Hematopoietic multipotent progenitor cell (in vitro differentiated cells): ENCODE data around the gene RGL3. TPM values are rescaled to one million over a fixed set of nuclear protein-coding genes. Genes with fewer than 3 reads are reported as not detected.
"Not testable (repeated sequence)": the region's sequence is repeated elsewhere in the genome, so short reads cannot be mapped to it uniquely, and the experiment has no call there.

Source experiments
- DNase-seq, 3 donors: peaks; one replicate each; pipeline ENCODE4 v3.0.0-alpha.2; 2011 to 2015; ENCODE audit warnings: low read depth in 2 of 3, low spot score in 2 of 3
- total RNA-seq: library from RNA; depleted of rRNA; stranded (reverse); fragments of >200 nt; gene quantifications from one replicate; pipeline ENCODE4 v1.2.3, GENCODE V29; 2012

RGL3 gene
- total RNA-seq, 1 donor: not detected

DNA sequence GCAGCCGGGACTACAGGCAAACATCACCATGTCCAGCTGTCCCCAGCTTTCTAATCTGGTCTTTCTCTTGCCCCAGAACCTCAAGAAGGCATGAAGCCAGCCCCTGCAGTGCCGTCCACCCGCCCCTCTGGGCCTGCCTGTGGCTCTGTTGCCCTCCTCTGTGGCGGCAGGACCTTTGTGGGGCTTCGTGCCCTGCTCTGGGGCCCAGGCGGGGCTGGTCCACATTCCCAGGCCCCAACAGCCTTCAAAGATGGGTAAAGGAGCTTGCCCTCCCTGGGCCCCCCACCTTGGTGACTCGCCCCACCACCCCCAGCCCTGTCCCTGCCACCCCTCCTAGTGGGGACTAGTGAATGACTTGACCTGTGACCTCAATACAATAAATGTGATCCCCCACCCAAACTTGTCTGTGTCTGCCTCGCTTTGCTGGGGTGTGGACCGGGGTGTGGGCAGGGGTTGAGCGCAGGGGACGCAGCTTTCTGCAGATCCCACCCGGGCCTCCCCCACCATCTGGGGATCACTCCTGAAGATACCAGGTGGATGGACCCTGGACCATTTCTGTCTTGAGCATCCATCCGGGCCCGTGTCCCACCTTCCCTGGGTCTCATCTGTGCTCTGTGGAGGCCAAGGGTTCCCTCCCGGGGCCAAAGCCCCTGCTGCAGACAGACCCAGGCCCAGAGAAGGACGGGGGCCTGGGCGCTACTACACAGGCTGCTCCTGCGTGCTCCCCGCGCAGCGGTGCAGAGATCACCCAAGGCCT, 31.6 kb upstream of the RGL3 start:
- no peak for DNase-seq

DNA sequence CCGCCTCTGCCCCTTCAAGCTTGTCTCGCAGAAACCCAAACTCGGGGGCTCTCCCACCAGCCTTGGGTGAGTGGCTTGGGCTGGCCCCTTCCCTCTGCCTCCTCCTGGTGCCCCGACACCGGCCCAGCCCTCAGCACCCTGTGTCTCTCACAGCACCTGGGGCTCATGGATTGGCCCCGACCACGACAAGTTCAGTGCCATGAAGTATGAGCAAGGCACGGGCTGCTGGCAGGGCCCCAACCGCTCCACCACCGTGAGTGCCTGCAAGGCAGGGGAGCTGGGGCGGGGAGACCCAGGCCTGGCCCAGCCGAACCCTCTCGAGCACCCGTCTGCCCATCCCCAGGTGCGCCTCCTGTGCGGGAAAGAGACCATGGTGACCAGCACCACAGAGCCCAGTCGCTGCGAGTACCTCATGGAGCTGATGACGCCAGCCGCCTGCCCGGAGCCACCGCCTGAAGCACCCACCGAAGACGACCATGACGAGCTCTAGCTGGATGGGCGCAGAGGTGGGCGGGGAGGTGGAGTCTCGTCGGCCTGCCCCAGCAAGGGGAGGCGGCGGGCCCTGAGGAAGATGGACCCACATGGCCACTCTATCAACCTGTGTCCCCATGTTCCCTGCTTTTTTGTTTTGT, 29.9 kb upstream of the RGL3 start:
- DNase-seq: no peak

DNA sequence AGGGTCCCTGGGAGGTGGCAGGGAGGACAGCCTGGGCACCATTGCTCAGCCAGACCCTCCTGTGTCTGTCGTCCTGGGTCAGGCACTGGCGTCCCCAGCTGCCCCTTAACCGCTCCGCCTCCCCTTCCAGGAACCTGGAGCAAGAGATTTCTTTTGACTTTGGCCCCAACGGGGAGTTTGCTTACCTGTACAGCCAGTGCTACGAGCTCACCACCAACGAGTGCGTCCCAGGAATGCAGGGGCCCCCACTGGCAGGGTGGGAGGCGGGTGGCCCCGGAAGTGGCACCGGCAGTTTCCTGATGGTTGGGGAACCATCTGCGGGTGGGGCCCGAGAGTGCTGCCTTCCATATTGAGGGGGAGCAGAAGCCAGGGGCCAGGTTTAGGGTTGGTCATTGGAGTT, 29.3 kb upstream of the RGL3 start:
- no peak for DNase-seq

DNA sequence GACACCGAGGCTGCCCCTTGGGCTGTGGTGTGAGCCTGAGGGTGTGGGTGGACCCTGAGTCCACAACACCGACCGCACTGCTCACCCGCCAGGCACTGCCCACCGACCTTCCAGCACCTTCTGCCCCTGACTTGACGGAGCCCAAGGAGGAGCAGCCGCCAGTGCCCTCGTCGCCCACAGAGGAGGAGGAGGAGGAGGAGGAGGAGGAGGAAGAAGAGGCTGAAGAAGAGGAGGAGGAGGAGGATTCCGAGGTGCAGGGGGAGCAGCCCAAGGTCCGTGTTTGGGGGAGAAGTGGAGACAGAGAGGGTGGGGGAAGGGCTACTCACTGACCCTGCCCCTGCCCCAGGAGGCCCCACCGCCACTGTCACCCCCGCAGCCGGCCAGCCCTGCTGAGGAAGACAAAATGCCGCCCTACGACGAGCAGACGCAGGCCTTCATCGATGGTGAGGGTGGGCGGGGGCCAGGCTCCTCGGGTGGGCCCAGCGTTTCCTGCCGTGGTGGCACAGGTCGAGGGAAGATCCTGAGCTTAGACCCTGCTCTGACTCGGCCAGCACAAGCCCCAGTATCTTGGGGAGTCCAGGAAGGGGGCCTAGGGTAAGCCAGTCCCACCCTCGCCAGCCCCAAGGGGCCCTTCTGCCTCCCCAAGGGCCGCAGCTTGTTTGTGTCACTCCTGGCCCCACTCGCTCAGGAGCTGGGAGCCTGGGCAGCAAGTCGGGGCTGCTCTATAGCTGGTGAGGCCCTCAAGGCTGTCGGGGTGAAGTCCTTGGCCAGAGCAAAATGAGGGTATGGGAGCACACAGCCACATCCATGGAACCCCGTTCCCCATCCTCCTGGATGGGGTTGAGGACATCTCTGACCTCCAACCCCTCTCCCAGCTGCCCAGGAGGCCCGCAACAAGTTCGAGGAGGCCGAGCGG, 28.5 kb upstream of the RGL3 start:
- DNase-seq: no peak

DNA sequence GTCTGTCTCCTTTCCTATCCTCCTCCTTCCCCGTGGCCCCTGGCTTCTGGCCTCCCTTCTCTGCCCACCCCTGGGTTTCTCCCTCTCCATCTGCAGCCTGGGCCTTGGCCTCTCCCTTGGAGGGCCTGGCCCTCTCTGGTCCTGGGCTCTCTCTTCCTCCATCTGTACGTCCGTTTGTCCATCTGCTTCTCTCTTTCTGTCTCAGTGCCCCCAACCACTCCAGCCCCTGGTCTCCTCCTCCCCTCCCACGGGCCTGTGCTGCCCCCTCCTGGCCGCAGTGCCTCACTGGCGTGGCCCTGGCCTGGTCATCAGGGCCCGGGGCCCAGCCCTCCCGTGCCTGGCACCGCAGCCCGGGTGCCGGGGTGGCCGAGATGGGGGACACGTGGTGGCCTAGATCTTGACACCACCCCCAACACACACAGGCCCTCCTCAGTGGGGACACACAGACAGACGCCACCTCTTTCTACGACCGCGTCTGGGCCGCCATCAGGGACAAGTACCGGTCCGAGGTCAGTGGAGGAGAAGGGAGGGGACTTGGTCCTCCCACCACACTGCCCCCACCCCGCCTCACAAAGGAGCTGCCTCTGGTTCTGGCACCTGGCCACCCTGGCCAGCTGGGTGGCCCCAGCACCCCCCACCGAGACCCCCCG, 27.7 kb upstream of the RGL3 start:
- peak in 2 of 3 donors; percentile 31 to 59 for DNase-seq

DNA sequence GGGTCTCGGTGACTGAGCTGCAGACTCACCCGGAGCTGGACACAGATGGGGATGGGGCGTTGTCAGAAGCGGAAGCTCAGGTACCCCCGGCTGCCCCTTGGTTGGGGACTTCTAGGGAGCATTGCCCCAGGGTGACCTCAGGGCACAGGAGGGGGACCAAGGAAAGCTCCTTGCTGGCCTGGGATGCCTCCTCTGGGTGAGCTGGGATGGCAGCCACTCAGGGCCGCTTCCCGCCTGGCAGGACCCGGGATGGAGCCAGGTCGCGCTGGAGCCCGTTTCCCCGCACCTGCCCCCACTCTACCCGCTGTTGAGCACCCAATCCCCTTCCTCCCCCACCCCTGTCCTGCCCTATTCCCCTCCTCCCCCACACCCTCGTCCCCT, 27.1 kb upstream of the RGL3 start:
- DNase-seq: no peak

DNA sequence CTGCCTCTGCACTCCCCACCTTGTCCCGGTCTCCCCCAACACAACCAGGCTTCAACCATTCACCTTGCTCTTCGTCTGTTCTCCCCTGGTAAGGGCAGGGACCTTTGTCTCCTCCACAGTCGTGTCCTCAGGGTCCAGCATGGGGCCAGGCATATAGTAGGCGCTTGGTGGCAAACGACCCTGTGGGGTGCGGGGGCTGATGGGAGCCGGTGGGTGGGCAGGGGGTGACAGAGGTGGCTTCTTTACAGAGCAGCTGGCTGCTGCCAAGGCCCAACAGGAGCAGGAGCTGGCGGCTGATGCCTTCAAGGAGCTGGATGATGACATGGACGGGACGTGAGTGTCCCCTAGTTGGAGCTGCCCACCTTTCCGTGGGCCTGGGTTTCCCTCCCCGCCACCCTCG, 26.0 kb upstream of the RGL3 start:
- DNase-seq: no peak

DNA sequence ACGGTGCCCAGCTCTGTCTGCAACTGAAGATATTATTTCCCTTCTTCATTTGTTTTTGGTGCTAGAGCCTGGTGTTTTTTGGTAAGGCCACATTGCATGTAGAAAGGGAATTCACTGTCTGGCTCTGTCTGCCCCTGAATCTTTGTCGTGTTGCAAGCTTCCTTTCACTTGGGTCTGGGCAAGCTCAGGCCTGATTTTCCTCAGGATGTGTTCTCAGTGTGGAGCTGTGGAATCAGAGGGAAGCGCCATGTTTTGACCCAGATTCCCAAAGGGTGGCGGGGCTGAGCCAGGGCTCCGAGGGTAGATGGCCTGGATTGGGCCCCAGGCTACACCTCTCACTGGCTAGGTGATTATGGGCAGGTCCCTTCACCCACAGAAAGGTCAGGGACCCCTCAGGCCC, 24.9 kb upstream of the RGL3 start:
- DNase-seq: no peak

DNA sequence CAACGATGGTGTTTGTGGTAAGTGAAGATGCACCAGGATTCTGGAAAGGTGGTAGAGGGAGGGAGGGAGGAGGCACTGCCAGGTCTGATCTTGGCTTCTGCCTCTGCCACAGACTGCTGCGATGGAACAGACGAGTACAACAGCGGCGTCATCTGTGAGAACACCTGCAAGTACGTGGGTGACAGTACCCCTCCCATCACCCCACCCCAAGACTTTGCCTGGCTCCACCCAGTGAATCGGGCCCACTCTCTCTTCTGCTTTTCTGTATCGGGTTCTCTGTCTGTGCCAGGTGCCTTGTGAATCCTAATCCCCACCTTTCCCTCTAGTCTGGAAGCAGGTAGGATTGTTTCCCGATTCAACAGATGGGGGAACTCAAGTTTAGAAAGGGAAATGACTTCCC, 18.8 kb upstream of the RGL3 start:
- DNase-seq: no peak

DNA sequence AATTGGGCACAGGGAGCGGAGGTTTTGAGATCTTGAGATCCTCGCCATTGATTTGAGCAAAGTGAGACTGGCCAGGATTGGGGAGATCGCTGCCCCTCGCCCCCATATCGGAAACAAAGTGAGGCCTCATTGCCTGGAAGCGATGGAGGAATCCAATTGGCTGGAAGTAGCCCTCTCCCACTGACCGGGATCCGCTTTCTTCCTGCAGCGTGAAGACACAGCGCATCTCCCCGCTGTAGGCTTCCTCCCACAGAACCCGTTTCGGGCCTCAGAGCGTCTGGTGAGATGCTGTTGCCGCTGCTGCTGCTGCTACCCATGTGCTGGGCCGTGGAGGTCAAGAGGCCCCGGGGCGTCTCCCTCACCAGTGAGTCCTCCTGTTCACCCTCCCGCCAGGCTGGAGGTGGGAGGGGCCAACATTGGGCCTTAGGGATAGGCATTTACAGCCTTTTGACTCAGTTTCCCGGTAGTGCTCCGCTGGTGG, 16.8 kb upstream of the RGL3 start:
- no peak for DNase-seq

DNA sequence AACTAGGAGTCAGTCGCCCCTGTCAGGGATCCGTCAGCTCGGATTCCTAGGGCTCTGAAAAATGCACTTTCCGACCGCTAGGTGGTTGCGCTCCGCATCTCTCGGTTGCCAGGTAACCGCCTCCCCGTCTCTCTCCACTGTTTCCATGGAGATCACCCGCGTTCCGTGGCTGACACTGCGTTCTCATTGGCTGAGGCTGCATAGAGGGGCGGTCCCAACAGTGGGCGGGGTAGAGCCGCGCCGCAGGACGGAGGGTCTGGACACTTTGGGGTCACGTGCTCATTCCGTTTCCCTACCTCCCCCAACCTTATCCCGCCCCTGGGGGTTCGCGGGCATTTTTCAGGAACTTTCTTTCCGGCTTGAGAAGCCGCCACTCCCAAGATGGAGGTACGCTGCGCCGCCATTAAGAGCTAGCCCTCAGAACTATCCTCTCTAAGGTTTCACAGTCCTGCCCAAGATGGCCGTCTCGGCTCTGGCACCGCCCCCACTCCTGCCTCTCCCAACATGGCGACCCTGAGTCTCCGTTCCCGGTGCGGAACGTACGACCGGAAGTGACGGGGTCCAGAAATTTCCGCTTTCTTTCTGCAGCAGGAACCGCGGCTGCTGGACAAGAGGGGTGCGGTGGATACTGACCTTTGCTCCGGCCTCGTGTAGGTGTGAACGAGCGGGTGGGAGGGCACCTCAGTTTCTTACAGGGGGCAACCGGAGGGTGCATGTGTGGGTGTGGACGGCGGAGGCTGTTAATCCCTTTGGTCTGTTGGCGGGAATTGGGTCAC, 16.1 kb upstream of the RGL3 start, which contains the start of the genes ODAD3 and PRKCSH:
TSS of gene ODAD3 (minus strand) at position 65 of the 776 bp plus-strand sequence. CDS start 105 bp downstream, outside the sequence.
TSS of gene PRKCSH (plus strand) at position 579 of the 776 bp plus-strand sequence. CDS start 483 bp downstream, outside the sequence.
- peak; percentile 97 to 100 (median 100) for DNase-seq

DNA sequence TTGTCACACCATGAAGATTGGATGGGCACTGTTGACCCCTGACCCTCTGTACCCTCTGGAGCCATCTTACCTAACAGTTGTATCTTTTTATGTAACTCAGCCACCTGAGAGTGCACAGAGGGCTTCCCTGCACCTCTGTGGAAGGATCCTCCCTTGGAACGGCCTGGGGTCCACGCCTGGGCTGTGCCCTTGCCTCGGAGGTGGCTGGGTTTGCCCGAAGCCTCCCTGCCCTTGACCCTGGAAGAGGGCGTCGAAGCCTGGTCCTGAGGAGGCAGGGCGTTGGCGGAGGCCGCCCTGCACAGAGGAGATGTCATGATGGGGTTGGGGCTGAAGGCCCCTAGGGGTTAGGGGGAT, 15.6 kb upstream of the RGL3 start:
- DNase-seq: no peak

DNA sequence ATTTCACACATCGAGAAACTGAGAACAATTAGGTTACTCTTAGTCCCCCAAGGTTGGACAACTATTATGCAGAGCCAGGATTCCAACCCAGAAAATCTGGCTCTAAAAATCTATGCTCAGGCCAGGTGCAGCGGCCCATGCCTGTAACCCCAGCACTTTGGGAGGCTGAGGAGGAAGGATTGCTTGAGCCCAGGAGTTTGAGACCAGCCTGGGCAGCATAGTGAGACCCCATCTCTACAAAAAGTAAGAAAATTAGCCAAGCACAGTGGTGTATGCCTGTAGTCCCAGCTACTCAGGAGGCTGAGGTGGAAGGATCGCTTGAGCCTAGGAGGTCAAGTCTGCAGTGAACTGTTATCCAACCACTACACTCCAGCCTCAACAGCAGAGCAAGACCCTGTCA, 14.4 kb upstream of the RGL3 start:
- DNase-seq: not testable (repeated sequence)

DNA sequence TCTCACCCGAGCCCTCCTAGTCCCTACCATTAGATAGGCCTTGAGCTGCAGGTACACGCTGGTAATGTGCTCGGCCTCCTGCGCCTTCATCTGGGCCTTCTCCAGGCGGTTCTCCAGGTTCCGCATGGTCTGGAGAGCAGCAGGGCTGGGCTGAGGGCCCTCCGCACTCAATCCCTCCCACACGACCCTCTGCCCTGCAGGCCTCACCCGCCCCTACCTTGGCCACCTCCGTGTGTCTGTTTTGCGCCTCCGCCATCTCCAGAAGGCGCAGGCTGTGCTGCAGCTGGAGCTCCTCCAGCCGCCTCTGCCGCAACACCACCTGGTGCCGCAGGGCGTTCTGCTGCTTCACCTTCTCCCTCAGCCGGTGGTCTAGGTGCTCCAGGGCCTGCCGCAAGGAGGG, 7.5 kb upstream of the RGL3 start:
- DNase-seq: no peak

DNA sequence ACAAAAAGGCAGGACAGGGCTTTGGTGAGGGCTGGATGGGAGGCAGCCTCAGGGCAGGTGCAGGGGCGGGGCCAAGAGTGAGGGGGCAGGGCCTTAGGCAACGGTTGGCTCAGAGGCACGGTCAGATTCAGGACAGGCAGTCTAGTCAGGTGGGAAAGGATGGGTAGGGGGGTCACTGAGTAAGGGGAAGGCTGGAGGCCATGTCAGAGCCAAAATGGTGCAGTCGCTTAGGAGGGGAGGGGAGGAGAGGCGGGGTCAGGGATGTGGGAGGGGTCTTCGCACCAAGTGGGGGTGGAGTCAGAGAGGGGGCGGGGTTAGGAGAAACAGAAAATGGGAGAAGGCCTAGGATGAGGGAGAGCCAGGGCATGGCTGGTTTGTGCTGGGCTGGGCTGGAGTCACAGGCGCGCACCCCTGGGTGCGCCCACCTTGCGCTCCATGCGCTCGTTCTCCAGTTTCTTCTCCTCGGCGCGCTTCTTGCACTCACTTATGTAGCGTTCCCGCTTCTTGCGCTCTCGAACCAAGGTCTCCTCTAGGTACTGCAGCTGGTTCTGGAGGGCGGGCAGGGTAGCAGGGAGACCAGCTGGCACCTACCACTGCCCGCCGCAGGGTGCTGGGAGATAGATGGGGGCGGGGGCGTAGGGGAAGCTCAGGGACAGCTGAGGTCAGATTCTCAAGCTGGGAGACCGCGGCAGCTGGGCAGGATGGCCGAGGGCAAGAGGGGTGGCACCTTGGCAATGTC, 6.8 kb upstream of the RGL3 start:
- no peak for DNase-seq

DNA sequence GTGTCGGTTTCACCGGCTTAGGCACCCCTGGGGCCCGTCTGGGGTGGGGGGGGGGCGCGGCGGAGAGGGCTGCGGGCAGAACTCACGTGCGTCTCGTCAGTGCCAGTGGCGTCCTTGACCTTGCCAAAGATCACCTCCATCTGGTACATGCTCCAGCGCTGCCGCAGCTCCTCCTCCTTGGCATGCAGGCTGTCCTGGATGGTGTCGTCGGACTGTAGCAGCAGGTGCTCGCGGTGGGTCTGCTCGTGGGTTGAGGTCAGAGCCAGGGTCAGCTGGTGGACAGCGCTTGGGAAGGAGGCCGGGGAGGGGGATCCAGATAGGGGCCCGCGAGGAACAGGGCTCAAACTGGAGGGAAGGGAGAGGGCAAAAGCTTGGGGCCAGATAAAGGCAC, 4.7 kb upstream of the RGL3 start:
- no peak for DNase-seq

DNA sequence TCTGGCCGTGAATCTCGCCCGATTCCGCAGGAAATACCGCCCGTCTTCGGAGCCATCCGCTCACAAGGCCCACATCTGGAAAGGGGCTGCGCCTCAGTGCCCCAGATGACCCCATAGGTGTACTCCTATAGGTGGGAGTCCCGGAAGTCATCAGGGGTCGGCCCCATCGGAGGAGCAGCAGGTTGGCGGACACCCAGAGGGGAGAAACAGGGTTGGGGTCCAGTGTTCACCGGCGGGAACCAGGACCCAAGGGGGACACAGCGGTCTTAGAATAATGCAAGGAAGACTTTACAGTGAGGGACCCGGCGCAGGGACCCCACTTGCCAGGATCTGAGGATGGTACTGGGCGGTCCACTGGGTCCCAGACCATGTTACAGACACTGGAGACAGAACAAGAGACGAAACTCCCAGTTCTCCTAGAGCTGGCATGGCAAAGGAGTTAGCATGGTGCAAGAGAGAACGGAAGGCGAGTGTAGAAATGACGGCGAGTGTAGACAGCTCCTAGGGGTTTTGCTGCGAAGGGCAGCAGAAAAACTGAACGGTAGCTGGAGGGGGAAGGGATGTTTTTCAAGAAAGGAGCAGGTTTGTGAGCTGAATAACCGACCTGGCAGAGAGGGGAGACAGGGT, 4.2 kb upstream of the RGL3 start:
- peak in 1 of 3 donors; percentile 26 for DNase-seq

DNA sequence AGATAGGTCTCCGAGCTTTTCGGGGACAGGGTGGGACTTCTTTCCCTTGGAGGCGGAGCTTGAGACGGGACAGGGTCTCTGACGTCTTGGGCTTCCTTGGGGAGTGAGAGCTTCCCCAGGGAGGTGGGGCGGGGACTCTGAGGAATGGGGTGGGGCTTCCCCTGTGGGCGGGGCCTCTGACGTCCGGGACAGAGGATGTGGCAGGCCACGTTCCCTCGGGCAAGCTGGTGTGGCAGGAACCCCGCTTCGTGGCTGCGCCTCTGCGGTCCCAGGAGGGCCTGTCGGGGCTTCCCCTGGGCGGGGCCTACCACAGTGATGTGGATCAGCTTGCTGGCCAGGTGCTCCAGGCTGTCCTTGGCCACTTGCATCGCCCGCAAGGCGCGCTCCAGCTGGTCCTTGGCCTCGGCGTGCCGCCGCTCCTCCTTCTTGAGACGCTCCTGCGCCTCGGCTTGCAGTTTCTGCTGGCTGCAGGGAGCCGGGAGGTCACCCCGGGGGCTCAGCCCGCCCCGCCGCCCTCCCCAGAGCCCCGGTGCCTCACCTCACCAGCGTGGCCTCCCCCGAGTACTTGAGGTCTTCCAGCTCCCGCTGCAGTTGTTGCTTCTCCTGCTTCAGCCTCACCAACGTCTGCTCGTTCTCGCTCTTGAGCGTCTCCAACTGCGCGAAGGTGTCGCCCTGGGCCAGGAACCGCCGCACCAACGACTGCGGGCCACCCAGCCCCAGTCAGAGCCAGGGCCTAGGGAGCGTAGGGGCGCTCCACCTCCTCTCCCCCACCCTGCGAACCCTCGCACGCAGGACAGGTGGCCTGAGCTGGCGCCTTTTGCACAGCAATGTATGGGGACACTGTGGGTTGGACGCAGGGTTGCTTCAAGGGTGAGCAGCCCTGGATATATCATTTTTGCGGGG, 3.3 kb upstream of the RGL3 start:
- DNase-seq: peak in 2 of 3 donors; percentile 73 to 76
